ELF-1 (cell line): ENCODE results near the gene DCDC2.
A peak's percentile ranks its signal among the peaks of the same experiment; 100 is the strongest.
"Not testable (repeated sequence)": the region's sequence is repeated elsewhere in the genome, so short reads cannot be mapped to it uniquely, and the experiment has no call there.

Experiments
- DNase-seq: peaks from one replicate; pipeline ENCODE4 v3.0.0-alpha.2; 2016; ENCODE audit warnings: low read depth, low spot score

Gene DCDC2

DNA sequence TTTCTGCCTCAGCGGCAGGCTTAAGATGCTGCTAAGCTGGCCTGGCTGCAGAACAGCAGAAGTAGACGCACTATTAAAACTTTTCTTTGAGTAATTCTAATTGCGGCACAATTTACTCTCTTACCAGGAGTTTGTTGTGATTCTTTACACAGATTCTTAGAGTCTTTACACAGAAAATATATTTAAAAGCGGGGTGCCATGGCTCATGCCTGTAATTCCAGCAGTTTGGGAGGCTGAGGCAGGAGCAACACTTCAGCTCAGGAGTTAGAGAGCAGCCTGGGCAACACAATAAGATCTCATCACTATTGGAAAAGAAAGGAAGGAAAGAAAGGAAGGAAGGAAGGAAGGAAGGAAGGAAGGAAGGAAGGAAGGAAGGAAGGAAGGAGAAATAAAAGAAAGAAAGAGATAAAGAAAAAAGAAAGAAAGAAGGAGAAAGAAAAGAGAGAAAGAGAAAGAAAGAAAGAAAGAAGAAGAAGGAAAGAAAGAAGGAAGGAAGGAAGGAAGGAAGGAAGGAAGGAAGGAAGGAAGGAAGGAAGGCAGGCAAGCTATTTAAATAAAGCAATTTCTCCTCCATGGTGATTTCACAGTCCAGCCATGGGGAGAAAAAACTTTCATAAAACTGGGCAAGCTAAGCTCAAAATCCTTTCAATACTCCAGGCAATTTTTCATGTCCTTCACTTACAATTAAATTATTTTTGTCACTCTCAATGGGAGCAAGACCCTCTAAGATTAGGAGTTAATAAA, 23.8 kb upstream of the DCDC2 start:
- DNase-seq, result no peak

- DNase-seq, result no peak
Measured at GRCh38 chr6:24378473-24379097, 20.7 kb upstream of the DCDC2 start.

DNA sequence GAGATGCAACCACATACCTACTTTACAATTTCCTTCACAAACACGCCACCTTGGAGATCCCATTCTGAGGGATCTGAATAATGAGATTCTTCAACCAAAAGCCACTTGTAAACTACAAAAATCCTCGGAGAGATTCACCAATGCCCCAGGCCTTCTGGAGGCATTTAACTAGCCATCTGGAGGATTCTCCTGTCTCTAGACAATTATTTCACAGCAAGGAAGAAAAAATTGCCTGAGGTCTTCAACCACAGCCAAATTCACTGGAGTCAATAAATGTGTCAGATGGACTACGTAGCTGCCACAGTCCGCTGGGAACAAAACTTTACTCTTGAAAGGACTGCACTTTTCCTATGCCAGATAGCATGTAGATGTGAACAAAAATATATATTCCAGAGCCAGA, 19.0 kb upstream of the DCDC2 start:
- DNase-seq, result peak; percentile 58

DNA sequence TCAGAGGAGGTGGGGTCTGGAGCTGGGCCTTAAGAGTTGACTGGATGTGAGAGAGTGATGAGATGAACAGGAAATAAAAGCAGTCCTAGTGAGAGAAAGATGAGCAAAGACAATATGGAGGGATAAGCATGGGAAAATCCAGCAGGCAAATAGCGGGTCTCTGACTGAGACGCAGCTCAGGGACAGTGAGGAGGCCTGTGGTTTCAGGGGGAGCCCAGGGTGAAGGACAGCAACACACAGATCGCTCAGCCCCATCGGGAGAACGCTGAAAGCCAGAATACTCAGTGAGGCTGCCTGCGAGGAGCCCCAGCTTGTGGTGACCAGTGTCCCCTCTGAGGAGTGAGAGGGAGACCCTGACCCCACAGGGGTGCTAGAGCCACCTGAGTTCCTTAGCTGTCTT, 16.8 kb upstream of the DCDC2 start:
- DNase-seq, result no peak

DNA sequence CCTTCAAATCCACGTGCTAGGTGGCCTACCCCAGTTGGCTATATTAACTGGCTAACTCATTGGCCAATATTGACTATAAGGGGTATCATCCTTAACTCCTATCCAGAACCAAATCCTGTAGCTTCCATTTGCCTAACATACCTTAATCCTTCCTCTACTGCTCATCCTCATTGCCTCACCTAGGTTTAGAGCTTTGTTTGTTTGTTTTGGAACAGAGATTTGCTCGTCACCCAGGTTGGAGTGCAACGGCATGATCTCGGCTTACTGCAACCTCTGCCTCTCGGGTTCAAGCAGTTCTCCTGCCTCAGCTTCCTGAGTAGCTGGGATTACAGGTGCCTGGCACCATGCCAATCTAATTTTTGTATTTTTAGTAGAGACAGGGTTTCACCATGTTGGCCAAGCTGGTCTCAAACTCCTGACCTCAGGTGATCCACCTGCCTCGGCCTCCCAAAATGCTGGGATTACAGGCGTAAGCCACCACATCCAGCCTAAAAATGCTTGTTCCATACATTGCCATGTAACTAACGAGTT, 7.3 kb upstream of the DCDC2 start:
- DNase-seq, result not testable (repeated sequence)

GRCh38 chr6:24362363-24362762, 4.5 kb upstream of the DCDC2 start:
- DNase-seq, result not testable (repeated sequence)

GRCh38 chr6:24359640-24360454, 2.0 kb upstream of the DCDC2 start:
- DNase-seq, result peak; percentile 95

- peak; percentile 64 for DNase-seq
Measured at GRCh38 chr6:24358219-24358821, 461 bp upstream of the DCDC2 start.

DNA sequence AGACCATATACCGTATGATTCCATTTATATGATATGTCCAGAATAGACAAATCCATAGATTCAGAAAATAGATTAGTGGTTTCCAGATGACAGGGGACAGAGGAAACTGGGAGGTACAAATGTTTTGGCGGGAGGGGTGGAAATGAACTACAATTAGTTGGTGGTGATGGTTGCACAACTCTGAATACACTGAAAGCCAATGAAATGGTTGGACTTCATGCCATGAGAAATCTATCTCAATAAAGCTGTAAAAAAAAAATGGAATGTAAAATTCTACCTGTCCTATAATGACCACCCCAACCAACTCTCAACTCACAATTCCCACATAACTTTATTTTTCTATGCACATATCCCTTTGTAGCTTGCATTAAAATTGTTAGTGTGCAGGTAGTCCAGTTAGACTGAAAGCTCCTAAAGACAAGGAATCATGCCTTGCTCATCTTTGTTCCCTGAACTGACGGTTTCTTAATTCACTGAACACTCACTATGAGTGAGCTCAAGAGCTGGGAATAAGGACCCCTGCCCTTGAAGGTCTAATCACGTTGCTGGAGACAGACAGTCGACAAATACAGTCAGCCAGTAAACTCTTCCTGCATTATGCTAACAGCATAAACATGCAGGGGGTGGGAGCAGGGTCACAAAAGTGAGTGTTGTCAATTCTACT, 1.4 kb downstream of the DCDC2 start:
- DNase-seq, result no peak

- DNase-seq, result no peak
Measured at GRCh38 chr6:24355393-24355792, 2.5 kb downstream of the DCDC2 start.

- DNase-seq, result no peak
Measured at GRCh38 chr6:24353861-24354260, 4.0 kb downstream of the DCDC2 start.

DNA sequence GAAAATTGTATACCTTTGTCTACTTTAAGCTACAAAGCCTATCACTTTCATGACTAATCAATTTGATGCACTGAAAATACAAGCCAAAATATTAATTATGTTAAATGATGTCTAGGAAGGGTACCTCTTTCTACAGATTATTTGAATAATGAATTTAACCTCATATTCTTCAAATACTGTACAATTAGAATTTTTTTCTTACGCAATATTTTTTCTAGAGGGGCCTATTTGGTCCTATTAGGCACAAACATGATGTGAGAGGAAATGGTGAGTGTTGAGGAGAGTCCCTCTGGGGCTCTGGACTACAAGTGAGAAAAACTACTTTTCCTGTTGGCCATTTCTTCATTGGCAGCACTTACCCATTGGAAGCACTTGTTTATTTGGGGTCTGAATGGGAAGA, 5.4 kb downstream of the DCDC2 start:
- no peak for DNase-seq

DNA sequence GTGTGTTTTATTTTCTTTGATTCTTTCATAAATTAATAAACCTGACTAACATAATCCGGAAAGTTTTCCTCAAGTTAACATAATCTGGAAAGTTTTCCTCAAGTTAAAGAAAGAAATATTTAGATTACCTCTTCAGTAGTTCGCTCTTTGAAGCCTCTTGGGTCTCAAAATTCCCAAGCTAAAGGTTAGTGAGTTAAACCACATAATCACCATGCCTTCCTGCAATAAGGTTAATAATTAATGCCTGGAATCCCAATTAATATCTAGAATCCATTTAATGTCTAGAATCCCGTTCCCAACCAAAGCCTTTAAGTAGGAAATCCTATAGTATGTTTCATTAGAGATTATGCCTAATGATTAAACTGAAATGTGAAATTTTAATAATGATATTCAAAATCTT, 12.9 kb downstream of the DCDC2 start:
- no peak for DNase-seq

- no peak for DNase-seq
Measured at GRCh38 chr6:24340998-24341938, 16.6 kb downstream of the DCDC2 start.

DNA sequence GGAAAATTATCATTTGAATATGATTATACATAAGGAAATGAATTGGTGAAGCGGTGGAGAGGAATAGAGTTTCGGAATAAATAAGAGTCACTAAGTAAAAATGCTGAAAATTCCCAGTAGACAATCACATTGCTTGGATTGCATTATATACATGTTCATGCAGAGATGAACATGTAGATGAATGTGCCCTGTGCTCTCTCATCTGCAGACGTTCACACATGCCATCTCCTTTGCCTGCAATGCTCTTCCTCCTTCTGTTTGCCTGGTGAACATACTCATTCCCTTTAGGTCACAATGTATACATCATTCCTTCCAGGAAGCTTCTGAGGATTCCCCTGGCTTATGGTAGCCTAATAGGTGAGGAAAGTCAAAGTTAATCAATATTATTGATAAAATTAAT, 17.9 kb downstream of the DCDC2 start:
- DNase-seq, result no peak

GRCh38 chr6:24334285-24334684, 23.6 kb downstream of the DCDC2 start:
- no peak for DNase-seq

GRCh38 chr6:24332317-24332716, 25.5 kb downstream of the DCDC2 start:
- peak; percentile 45 for DNase-seq

- DNase-seq, result no peak
Measured at GRCh38 chr6:24330137-24330732, 27.6 kb downstream of the DCDC2 start.

GRCh38 chr6:24329451-24329850, 28.4 kb downstream of the DCDC2 start:
- no peak for DNase-seq

DNA sequence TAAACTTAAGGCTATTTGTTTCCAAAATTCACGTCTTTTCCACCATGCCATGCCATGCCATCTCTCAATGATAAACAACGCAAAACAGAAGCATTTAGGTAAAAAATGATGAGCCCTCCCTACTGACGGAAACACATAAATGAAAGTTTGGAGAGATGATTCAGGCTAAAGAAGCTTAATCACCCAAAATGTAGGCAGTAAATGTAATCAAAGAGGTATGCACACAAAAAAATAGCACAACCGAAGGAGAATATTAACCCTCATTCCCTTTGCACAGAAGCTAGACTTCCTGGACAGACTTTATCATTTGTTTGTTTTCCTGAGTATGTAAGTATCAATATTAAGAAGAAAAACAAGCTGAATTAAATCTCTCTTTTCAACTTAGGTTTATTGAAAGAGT, 28.8 kb downstream of the DCDC2 start:
- no peak for DNase-seq
